Erythroblast (primary cell): ENCODE results near the gene TMPRSS13.

ENCODE experiments used
- GATA1 ChIP-seq: IDR thresholded peaks from 2 replicates; pipeline ENCODE4 v1.6.1; 2011; ENCODE audit warnings: low read depth, mild to moderate bottlenecking, control low read depth, low read length, moderate library complexity
- POLR2A ChIP-seq: IDR thresholded peaks from 2 replicates; pipeline ENCODE4 v1.6.1; 2011; ENCODE audit warnings: mild to moderate bottlenecking, low read length

- TF ChIP-seq POLR2A (no peak), GATA1 (no peak)
Observed at GRCh38 chr11:117970400-117971024, 41.3 kb upstream of the TMPRSS13 start.
